ENCODE data around the gene DNMBP.
"Not testable (repeated sequence)": the region's sequence is repeated elsewhere in the genome, so short reads cannot be mapped to it uniquely, and the experiment has no call there.

The DNMBP gene

DNA sequence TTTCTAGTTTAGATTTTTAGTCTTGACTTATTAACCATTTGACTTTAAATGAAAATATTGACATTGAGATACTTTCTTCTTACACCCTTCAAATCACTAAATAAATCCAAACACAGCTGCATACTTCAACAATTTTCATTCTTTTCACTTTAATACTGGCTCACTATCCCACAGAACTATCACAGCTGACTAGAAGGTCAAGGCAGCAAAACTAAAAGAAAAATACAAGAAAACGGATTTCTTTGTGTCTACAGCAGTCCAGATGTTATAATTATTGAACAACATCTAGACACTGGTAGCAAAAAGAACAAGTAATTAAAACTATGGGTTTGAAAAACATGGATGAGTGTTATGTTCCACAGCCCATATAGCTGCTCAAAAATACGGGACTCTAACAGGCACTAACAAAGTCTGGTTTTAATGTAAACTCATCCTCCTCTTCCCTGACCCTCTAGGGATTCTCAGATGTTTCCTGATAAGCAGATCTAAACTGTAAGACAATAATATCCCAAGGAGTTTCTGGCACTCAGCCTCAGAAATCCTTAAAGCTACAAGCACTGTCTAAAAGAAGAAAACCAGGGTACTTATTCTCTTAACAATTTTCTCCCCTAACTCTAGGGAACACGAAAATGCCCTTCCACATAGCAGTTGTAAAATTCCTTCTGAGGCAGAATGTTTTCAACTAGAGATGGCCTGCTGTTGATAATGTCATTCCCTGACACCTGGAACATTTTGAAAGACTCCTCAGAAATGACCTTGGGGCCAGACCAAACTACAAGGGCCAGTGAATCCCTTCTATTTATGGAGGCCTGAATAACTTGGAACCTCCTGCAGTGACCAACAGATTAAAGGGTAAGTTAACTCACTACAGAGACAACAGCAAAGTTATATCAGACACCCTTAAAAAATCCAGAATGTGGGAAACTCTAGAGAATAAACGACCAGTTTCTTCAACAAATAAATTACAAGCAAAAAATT, 12.8 kb downstream of the DNMBP start:
- TF ChIP-seq, protein P1, sequence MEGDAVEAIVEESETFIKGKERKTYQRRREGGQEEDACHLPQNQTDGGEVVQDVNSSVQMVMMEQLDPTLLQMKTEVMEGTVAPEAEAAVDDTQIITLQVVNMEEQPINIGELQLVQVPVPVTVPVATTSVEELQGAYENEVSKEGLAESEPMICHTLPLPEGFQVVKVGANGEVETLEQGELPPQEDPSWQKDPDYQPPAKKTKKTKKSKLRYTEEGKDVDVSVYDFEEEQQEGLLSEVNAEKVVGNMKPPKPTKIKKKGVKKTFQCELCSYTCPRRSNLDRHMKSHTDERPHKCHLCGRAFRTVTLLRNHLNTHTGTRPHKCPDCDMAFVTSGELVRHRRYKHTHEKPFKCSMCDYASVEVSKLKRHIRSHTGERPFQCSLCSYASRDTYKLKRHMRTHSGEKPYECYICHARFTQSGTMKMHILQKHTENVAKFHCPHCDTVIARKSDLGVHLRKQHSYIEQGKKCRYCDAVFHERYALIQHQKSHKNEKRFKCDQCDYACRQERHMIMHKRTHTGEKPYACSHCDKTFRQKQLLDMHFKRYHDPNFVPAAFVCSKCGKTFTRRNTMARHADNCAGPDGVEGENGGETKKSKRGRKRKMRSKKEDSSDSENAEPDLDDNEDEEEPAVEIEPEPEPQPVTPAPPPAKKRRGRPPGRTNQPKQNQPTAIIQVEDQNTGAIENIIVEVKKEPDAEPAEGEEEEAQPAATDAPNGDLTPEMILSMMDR (IDR thresholded peaks at IDR 0.05; ENCODE audit: low read depth, low read length), result no peak
- DNase-seq (ENCODE audit: extremely low read depth, low read depth), result no peak

DNA sequence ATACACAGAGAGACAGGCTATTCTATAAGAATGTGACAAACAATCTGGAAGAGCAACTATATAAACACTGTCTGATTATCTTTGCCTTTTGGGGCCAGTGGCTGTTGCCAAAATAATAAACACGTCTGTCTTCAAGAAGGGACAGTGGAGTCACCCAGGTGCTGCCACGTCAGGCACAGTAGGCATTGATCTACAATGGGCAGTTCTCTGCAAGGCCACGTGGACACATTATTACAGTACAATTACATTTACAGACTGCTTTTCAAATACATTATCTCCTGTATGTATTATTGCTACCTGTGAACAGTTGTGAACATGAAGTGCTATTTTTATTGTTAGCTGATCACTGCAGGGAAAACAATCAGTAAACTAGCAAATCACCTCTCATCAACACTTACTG, 14.0 kb downstream of the DNMBP start:
- no peak for DNase-seq (ENCODE audit: extremely low read depth, low read depth)
- TF ChIP-seq, protein P1 (IDR thresholded peaks at IDR 0.05; ENCODE audit: low read depth, low read length), result no peak

DNA sequence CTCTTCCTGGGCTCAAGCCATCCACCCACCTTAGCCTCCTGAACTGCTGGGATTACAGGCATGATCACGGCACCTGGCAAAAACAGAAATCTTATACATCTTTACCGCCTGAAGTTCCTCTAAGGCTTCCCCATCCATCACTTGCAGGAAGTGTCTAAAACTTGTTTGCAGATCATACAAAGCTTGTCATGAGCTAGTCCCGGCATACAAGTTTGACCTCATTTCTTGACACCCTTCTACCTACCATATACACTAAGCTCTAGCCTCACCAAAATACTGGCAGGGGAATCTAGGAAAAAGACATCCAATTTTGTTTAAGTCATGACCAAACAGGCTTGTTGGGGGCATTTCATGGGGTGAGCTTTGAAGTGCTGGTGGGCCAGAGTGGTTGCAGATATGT, 14.5 kb downstream of the DNMBP start:
- TF ChIP-seq, protein P1 (IDR thresholded peaks at IDR 0.05; ENCODE audit: low read depth, low read length), result no peak
- DNase-seq (ENCODE audit: extremely low read depth, low read depth), result no peak

DNA sequence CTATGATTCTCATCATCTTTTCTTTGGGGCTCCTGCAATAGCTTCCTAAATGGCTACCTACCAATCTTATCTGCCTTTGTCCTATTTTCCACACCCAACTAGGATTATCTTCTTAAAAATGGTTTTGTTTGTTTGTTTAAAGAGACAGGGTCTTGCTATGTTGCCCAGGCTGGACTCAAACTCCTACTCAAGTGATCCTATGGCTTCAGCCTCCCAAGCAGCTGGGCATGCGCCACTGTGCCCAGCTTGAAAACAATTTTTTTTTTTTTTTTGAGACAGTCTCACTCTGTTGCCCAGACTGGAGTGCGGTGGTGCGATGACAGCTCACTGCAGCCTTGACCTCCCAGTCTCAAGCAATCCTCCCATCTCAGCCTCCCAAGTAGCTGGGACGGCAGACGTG, 14.9 kb downstream of the DNMBP start:
- TF ChIP-seq, protein P1 (IDR thresholded peaks at IDR 0.05; ENCODE audit: low read depth, low read length), result no peak
- DNase-seq (ENCODE audit: extremely low read depth, low read depth), result no peak

DNA sequence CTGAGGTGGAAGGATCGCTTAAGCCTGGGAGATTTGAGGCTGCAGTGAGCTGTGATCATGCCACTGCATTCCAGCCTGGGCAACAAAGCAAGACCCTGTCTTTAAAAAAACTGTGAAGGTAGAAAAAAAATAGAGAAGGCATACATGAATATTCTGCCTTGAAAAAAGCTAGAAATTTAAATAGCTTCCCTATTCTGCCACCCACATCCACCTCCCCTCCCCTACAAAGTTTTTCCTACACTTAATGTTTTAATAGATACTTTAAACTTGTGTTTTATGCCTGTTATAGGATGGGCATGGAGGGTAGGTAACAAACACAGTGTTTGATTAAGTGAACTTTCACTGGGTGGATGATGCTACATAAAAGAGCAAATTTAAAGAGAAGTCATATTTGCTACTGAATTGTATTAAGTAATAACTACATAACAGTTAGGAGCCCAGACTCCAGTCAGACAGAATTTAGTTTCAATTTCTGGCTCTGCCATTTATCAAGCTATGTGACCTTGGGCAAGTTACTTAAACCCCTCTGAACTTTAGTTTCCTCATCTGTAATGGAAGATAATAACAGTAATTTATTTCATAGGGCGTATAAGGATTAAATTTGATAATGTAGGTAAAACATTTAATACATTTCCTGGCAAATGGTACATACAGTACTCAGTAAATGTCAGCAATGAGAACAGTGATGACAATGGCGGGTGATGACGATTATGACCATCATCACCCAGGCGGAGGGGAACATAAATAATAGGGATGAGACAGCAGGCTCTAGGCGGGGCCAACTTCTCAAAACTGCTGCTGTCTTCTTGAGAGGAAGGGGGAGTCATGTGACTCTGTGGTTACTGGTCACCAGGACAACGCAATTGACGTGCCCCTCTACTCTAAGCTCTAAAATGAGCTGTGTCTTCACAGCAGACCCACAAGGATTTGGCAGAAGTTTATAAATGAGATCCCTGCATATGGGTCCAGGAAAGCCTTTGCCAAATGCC, 15.8 kb downstream of the DNMBP start:
- DNase-seq (ENCODE audit: extremely low read depth, low read depth), result peak; percentile 77
- TF ChIP-seq, protein P1 (IDR thresholded peaks at IDR 0.05; ENCODE audit: low read depth, low read length), result no peak

DNA sequence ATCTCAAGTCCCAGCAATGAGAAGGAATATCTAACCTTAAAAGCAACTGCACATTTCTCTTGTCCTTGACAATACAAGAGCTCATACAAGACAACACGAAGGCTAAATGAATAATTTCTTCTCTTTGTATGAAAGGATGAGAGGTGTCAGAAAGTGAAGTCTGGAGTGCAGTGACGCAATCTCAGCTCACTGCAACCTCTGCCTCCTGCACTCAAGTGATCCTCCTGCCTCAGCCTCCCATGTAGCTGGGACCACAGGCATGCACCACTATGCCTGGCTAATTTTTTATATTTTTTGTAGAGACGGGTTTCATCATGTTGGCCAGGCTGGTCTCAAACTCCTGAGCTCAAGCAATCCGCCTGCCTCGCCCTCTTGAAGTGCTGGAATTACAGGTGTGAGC, 24.1 kb downstream of the DNMBP start:
- DNase-seq (ENCODE audit: extremely low read depth, low read depth), result not testable (repeated sequence)

DNA sequence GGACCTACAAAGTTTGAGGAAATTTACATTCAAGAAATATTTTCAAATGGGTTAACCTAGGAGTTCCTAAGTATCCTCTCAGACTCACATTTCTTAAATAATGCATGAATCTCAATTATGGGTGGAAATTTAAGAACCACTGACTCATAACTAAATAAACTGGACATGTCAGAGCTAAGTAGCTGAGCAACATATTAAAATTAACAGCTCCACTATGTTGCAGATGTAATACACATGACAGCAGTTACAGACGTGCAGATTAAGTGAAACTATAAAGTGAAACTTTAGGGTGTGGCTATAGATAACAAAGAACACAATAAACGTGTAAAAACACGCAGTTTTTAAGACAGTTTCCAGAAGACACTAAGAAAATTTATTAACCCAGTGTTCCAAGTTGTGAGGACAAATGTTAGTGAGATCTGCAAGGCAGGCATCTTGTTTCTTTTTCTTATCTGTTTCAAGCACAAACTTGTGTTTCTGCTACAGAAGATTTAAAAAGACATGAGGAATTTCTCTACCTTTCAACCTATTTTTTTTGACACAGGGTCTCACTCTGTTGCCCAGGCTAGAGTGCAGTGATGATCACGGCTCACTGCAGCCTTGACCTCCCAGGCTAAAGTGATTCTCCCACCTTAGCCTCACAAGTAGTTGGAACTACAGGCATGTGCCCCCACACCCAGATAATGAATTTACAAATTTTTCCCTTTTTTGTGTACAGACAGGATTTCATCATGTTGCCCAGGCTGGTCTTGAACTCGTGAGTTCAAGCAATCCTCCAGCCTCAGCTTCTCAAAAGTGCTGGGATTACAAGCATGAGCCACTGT, 25.3 kb downstream of the DNMBP start:
- TF ChIP-seq, protein P1 (IDR thresholded peaks at IDR 0.05; ENCODE audit: low read depth, low read length), result no peak
- no peak for DNase-seq (ENCODE audit: extremely low read depth, low read depth)

Measured in AG09319 (cell line).